Measurements from ENCODE around the gene ATXN7L2. TPM values are rescaled to one million over a fixed set of nuclear protein-coding genes. Genes with fewer than 3 reads are reported as not detected.
"Not testable (repeated sequence)": the region's sequence is repeated elsewhere in the genome, so short reads cannot be mapped to it uniquely, and the experiment has no call there.

Gene ATXN7L2
- total RNA-seq, 1 donor from 2014 or later, result 5.9 TPM

DNA sequence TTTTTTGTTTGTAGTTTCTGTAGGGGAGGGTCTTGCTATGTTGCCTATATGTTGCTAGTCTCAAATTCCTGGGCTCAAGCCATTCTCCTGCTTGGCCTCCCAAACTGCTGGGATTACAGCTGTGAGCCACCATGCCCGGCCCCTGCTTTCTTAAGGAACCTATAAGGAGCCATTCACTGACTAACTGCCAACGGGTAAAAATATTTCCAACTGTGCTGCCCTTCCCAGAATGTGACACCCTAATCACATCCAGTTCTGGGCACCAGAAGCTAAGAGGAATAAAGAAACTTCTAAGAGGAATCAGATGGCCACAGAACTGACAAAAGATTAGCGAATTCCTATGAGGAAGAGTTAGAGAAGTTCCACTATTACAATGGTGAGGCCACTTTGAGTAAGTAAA lies 10.9 kb upstream of the ATXN7L2 start:
- intact Hi-C loops (cut with DNase I), result no loop called here
- H3K27ac ChIP-seq, result no peak overlapping the region

DNA sequence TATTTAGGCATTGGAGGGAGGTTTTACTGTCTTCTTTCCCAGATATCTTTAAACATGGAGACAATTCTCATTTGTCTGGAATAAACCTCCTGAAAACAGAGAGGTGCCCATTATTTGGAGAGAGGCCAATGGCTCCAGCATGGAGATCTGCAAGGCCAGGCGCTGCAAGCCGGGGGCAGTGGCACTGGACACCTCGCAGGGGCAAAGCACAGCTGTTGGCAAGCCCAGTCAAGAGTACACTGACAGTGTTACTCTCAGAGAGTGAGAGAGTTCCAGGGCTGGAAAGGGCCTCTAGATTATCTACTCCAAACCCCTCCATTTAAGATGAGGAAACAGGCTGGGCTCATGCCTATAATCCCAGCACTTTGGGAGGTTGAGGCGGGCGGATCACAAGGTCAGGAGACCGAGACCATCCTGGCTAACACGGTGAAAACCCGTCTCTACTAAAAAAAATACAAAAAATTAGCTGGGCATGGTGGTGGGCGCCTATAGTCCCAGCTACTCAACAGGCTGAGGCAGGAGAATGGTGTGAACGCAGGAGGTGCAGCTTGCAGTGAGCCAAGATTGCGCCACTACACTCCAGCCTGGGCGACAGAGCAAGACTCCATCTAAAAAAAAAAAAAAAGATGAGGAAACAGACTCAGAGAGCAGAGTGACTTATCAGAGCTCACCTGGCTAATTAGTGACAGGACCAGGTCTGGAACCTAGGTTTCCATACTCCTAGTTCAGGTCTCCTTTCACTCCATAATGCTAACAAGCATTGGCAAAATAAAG lies 10.2 kb upstream of the ATXN7L2 start:
- H3K9me3 ChIP-seq; intact Hi-C loops (cut with DNase I); DNase-seq (ENCODE audit: low spot score in 2 of 2); H3K27me3 ChIP-seq; H3K4me1 ChIP-seq; H3K36me3 ChIP-seq; H3K27ac ChIP-seq; H3K4me3 ChIP-seq: not testable (repeated sequence)

More for the DNA sequence above, 10.9 kb upstream of the ATXN7L2 start:
- H3K4me3 ChIP-seq, result no peak overlapping the region
- H3K4me1 ChIP-seq, result no peaks in the 10 kb centered on the region
- no peak for DNase-seq (ENCODE audit: low spot score in 2 of 2)
- TF ChIP-seq, protein P1, sequence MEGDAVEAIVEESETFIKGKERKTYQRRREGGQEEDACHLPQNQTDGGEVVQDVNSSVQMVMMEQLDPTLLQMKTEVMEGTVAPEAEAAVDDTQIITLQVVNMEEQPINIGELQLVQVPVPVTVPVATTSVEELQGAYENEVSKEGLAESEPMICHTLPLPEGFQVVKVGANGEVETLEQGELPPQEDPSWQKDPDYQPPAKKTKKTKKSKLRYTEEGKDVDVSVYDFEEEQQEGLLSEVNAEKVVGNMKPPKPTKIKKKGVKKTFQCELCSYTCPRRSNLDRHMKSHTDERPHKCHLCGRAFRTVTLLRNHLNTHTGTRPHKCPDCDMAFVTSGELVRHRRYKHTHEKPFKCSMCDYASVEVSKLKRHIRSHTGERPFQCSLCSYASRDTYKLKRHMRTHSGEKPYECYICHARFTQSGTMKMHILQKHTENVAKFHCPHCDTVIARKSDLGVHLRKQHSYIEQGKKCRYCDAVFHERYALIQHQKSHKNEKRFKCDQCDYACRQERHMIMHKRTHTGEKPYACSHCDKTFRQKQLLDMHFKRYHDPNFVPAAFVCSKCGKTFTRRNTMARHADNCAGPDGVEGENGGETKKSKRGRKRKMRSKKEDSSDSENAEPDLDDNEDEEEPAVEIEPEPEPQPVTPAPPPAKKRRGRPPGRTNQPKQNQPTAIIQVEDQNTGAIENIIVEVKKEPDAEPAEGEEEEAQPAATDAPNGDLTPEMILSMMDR (IDR thresholded peaks at IDR 0.05), result no peak
- H3K9me3 ChIP-seq, result no peaks in the 10 kb centered on the region
- H3K36me3 ChIP-seq, result peaks cover 0 to 3% of the 10 kb centered on the region in 2 donors
- H3K27me3 ChIP-seq, result no peaks in the 10 kb centered on the region

DNA sequence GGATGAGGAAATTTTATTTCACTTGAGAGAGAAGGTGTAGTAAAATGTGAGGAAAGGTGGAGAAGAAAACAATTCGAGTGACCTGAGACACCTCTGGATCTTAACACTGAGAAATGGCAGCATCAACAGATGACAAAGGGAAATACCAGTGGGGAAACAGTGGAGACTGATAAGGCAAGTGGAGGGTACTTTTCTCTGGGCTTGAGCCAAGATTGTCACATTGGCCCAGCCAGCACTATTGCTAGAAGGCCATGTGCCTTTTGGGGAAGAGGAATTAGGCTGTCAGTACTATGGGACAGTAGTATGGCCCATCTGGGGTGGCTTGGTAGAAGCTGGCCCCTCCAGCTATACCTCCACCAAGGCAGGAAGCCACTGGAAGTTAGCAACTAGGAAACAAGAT lies 9.0 kb upstream of the ATXN7L2 start:
- TF ChIP-seq, protein P1 (IDR thresholded peaks at IDR 0.05), result no peak
- Histone ChIP-seq H3K9me3 (no peaks in the 10 kb centered on the region), H3K27ac (no peak overlapping the region), H3K27me3 (no peaks in the 10 kb centered on the region), H3K36me3 (peaks cover 0 to 3% of the 10 kb centered on the region in 2 donors), H3K4me3 (no peak overlapping the region), H3K4me1 (no peaks in the 10 kb centered on the region)
- no peak for DNase-seq (ENCODE audit: low spot score in 2 of 2)
- intact Hi-C loops (cut with DNase I), result no loop called here

DNA sequence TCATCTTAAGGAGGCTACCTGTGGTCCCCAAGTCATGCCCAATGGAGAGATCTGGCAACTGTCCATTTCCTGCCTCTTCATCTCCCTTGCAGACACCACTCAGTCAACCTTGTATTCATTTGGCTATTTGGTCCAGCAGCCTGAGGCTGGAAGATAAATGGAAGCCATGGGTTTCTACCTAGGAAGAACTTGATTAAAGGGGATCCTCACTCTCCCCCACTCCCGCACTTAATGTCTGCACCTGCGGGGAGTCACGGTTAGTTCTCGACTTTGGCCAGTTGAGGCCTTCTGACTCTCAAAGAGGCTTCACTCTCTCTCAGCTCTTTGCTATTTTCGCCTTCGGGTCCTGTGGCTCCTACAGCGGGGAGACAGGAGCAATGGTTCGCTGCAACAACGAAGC lies 8.4 kb upstream of the ATXN7L2 start:
- Histone ChIP-seq H3K4me1 (no peaks in the 10 kb centered on the region), H3K9me3 (no peaks in the 10 kb centered on the region), H3K27me3 (no peaks in the 10 kb centered on the region), H3K36me3 (peaks cover 0 to 3% of the 10 kb centered on the region in 2 donors), H3K27ac (no peak overlapping the region), H3K4me3 (no peak overlapping the region)
- TF ChIP-seq, protein P1 (IDR thresholded peaks at IDR 0.05), result no peak
- intact Hi-C loops (cut with DNase I), result no loop called here
- DNase-seq (ENCODE audit: low spot score in 2 of 2), result no peak

DNA sequence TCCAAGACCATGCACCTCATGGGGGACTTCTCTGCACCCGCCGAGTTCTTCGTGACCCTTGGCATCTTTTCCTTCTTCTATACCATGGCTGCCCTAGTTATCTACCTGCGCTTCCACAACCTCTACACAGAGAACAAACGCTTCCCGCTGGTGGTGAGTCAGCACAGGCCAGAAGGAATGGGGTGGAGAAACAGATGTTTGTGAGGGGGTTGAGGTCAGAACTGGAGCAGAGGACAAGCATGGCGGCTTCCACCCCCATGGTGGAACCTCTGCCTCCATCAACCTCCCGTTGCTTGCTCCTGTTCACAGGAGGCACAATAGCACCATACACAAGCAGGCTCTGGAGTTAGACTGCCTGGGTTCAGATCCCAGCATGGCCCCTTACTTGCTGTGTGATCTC lies 6.9 kb upstream of the ATXN7L2 start:
- DNase-seq (ENCODE audit: low spot score in 2 of 2), result peak in 1 of 2 donors; percentile 39
- Histone ChIP-seq H3K27me3 (no peaks in the 10 kb centered on the region), H3K36me3 (peaks cover 0 to 3% of the 10 kb centered on the region in 2 donors), H3K27ac (no peak overlapping the region), H3K9me3 (no peaks in the 10 kb centered on the region), H3K4me1 (no peaks in the 10 kb centered on the region), H3K4me3 (no peak overlapping the region)
- TF ChIP-seq, protein P1 (IDR thresholded peaks at IDR 0.05), result no peak
- intact Hi-C loops (cut with DNase I), result no loop called here

DNA sequence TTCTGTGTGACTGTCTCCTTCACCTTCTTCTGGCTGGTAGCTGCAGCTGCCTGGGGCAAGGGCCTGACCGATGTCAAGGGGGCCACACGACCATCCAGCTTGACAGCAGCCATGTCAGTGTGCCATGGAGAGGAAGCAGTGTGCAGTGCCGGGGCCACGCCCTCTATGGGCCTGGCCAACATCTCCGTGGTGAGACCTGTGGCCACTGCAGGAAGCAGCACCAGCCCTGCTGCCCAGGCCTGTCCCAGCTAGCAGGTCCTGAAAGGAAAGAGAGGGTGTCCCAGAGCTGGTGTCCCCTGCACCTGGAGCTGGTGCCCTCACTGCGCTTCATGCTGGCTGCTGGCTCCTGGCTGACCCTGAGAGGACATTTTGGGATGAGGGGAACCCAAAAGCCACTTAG lies 5.9 kb upstream of the ATXN7L2 start:
- Histone ChIP-seq H3K4me3 (no peak overlapping the region), H3K4me1 (peaks cover 0 to under 1% of the 10 kb centered on the region in 2 donors), H3K9me3 (no peaks in the 10 kb centered on the region), H3K27me3 (no peaks in the 10 kb centered on the region), H3K27ac (no peak overlapping the region), H3K36me3 (peaks cover 0 to 3% of the 10 kb centered on the region in 2 donors)
- intact Hi-C loops (cut with DNase I), result no loop called here
- TF ChIP-seq, protein P1 (IDR thresholded peaks at IDR 0.05), result no peak
- DNase-seq (ENCODE audit: low spot score in 2 of 2), result peak in 1 of 2 donors; percentile 39
